Measurements from ENCODE around the gene LARGE1.

- TF ChIP-seq CTCF (IDR thresholded peaks at IDR 0.05) (no peak), ZFX (IDR thresholded peaks at IDR 0.05; ENCODE audit: borderline replicate concordance) (no peak)
Observed at GRCh38 chr22:33330534-33330933, 589.7 kb downstream of the LARGE1 start.
